Testis (tissue), 3 donors: Measurements from ENCODE around the gene SIGLEC8. TPM values are rescaled to one million over a fixed set of nuclear protein-coding genes. Genes with fewer than 3 reads are reported as not detected.

Experiments used
- DNase-seq: peaks from one replicate; pipeline ENCODE4 v3.0.0-alpha.2; 2019
- H3K27ac ChIP-seq, 2 donors: fragments of 200-600 bp; sonication (generic); one replicate each; pipeline ENCODE4 v1.5.1; 2019
- H3K27me3 ChIP-seq: fragments of 200-600 bp; sonication (generic); one replicate; pipeline ENCODE4 v1.5.1; 2019
- H3K36me3 ChIP-seq: fragments of 200-600 bp; sonication (generic); one replicate; pipeline ENCODE4 v1.5.1; 2017; ENCODE audit warnings: low read depth; ENCODE audit errors: missing control alignments
- H3K4me1 ChIP-seq: fragments of 200-600 bp; sonication (generic); one replicate; pipeline ENCODE4 v1.5.1; 2019
- H3K4me3 ChIP-seq, 2 donors: fragments of 200-600 bp; sonication (generic); one replicate each; pipeline ENCODE4 v1.5.1; 2017 to 2019
- H3K9me3 ChIP-seq: fragments of 200-600 bp; sonication (generic); one replicate; pipeline ENCODE4 v1.5.1; 2017
- POLR2A ChIP-seq: fragments of 450-650 bp; IDR thresholded peaks from one replicate; pipeline ENCODE4 v1.6.1; 2017; ENCODE audit warnings: antibody characterized with exemption, mild to moderate bottlenecking, moderate library complexity
- WGBS, 2 donors: methylation state at CpG; one replicate each; pipeline ENCODE4 v1.1.5; 2018; 5-methylcytosine and 5-hydroxymethylcytosine counted together
- intact Hi-C: fragments of 100-400 bp; cut with DNase I; formaldehyde crosslinking; loops from one replicate; pipeline ENCODE4 v1.15.1; 2023; ENCODE audit warnings: low total_unique reads
- polyA plus RNA-seq: library from polyadenylated mRNA; stranded (reverse); fragments of 350-450 nt; fragmentation: Illumina TruSeq; extraction: RNeasy Lipid Tissue Mini Kit (QIAGEN cat#74804); gene quantifications from one replicate; pipeline ENCODE4 v1.2.3, GENCODE V29; 2014; ENCODE audit warnings: low read depth, low replicate concordance; ENCODE audit not compliant: insufficient read depth
- total RNA-seq, 2 donors: library from RNA; depleted of rRNA; stranded (reverse); fragments of >200 nt; gene quantifications; one replicate each; pipeline ENCODE4 v1.2.3, GENCODE V29; 2016
- TF ChIP-seq, protein P1 (sequence below), 3 experiments: fragments of 450-650 bp in 2 of 3; fragments of 200-600 bp in 1 of 3; sonication (generic) in 1 of 3; IDR thresholded peaks; one replicate each; pipeline ENCODE4 v1.5.1; 2016 to 2019; ENCODE audit warnings: antibody characterized with exemption in 3 of 3, mild to moderate bottlenecking in 2 of 3, moderate library complexity in 1 of 3

The SIGLEC8 gene
- total and polyA plus RNA-seq, 3 donors from 2014 or later = 0.31 to 3.1 (median 0.61) TPM

DNA sequence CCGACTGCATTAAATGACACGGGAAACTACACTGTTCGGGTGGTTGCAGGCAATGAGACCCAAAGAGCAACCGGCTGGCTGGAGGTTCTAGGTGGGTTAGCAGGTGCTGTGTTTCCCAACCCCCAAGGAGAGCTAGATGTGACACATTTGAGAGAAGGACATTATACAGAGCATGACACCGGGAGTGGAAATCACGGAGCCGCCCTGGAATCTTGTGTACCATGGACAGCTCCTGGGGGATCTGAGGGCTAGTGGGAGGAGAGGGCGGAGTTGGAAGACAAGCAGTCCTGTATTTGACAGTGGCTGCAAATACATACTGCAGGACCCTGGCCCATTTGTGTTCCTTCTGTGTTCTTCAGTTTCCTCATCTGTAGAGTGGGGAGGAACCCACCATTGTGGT lies 22.3 kb upstream of the SIGLEC8 start:
- Histone ChIP-seq H3K9me3 (no peaks in the 10 kb centered on the region), H3K4me3 (no peak overlapping the region), H3K4me1 (no peaks in the 10 kb centered on the region), H3K36me3 (no peaks in the 10 kb centered on the region), H3K27ac (no peak overlapping the region), H3K27me3 (no peaks in the 10 kb centered on the region)
- 30 to 36% methylated on average over 8 of the region's 8 CpGs for WGBS, 2 donors
- DNase-seq = peak; percentile 25
- intact Hi-C loops = no loop called here
- TF ChIP-seq, protein P1, sequence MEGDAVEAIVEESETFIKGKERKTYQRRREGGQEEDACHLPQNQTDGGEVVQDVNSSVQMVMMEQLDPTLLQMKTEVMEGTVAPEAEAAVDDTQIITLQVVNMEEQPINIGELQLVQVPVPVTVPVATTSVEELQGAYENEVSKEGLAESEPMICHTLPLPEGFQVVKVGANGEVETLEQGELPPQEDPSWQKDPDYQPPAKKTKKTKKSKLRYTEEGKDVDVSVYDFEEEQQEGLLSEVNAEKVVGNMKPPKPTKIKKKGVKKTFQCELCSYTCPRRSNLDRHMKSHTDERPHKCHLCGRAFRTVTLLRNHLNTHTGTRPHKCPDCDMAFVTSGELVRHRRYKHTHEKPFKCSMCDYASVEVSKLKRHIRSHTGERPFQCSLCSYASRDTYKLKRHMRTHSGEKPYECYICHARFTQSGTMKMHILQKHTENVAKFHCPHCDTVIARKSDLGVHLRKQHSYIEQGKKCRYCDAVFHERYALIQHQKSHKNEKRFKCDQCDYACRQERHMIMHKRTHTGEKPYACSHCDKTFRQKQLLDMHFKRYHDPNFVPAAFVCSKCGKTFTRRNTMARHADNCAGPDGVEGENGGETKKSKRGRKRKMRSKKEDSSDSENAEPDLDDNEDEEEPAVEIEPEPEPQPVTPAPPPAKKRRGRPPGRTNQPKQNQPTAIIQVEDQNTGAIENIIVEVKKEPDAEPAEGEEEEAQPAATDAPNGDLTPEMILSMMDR (IDR thresholded peaks at IDR 0.05) = no peak
- TF ChIP-seq POLR2A = no peak

DNA sequence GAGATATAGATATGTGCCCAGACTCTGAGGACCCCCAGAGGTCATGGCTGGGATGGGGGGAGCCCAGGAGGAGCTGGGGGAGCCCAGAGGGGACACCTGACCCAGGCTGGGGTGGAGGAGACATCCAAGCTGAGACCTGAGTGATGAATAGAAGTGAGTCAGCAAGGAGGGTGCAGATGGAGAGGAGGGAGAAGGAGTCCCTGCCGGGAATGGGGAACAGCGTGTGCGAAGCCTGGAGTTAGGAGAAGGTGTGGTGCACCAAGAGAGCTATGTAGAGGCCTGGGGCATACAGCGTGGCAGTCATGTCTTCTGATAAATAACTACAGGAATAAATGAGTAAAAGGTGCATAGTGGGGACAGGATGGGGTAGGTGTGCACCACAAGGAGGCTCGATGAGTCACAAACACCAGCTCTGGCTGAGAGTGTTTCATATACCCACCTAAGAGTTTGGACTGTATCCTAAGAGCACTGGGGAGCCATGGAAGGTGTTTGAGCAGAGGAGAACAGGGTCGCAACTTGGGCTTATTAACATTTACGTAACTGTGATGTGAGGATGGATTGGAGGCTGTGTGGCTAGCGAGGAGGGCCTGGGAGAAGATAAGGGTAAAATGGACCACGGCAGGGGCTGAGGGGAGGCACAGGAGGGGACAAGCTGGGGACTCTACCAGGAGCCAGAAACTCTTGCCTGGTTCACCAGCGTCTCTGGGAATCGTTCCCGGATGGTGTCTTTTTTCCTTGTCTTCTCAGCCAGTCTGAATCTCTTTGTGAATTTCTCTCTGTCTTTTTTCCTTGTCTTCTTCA lies 21.5 kb upstream of the SIGLEC8 start:
- H3K4me1 ChIP-seq = no peaks in the 10 kb centered on the region
- intact Hi-C loops = no loop called here
- no peaks in the 10 kb centered on the region for H3K27me3 ChIP-seq
- DNase-seq = no peak
- H3K36me3 ChIP-seq = no peaks in the 10 kb centered on the region
- no peak overlapping the region for H3K4me3 ChIP-seq
- no peak overlapping the region for H3K27ac ChIP-seq
- WGBS, 2 donors = 81 to 86% methylated on average over 12 of the region's 12 CpGs
- TF ChIP-seq, protein P1 (IDR thresholded peaks at IDR 0.05) = no peak
- TF ChIP-seq POLR2A = no peak
- no peaks in the 10 kb centered on the region for H3K9me3 ChIP-seq

DNA sequence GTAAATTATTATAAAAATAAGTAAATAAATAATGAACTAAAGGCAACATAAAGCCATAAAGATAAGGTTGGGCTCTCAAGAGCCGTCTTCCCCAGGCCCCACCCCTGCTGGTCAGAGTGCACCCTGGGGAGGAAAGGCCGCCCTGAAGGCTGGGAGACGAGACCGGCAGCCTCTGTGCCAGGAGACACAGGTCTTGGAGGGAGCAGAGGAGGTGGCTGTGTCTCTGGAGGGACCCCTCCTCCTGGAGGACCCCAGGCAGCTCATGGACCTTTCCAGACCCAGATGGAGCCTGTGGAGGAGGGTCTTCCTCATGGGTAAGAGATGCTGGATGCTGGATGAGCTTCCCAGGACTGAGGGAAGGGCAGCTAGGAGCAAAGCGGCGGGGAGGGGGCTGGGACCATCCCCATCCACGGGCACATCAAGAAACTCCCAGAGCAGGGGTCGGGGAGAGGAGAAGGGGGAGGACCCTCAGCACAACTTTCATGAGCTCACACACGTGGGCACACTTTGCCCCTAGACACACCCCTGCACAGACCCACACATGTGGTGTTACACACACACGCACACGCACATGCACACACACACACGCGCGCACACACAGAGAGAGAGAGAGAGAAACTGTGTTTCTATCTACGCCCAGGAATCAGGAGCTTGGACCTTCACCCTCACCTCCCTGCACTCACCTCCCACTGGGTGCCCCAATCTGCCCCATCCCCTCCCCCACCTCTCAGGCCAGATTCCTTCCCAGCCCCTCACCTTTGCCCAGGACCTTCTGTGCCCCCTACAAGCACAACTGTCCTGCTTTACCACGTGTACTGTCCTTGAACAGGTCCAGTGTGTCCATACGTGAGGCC lies 20.4 kb upstream of the SIGLEC8 start, which contains the start of gene CEACAM18:
CEACAM18 (plus strand) TSS at position 159 of the 854 bp plus-strand sequence.
- intact Hi-C loops = no loop called here
- Histone ChIP-seq H3K4me1 (no peaks in the 10 kb centered on the region), H3K4me3 (no peak within 1 kb of the TSS), H3K27me3 (no peaks in the 10 kb centered on the region), H3K9me3 (no peaks in the 10 kb centered on the region), H3K27ac (no peak within 1 kb of the TSS), H3K36me3 (no peaks in the 10 kb centered on the region)
- no peak for DNase-seq
- TF ChIP-seq, protein P1 (IDR thresholded peaks at IDR 0.05) = no peak
- TF ChIP-seq POLR2A = no peak
- 72% methylated on average over 17 of the region's 17 CpGs for WGBS, 2 donors

DNA sequence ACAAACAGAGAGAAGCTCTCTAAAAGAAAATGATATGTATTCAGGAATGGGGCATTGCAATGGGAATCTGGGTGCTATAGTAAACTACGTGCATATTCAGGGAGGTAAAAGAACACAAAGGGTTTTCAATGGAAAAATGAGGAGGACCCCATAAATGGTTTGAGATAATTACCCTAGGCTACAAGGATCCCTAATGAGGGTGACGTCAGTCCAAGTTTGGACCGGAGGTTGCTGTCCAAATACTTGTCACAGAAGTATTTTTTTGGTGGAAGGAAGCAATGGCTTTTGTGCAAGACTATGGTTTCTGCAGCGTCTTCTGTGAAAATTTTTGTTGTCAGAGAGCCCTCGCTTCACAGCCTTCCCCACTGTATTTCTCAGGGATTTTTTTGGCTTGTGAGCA lies 19.1 kb upstream of the SIGLEC8 start:
- Histone ChIP-seq H3K4me1 (no peaks in the 10 kb centered on the region), H3K9me3 (no peaks in the 10 kb centered on the region), H3K27ac (no peak overlapping the region), H3K36me3 (no peaks in the 10 kb centered on the region), H3K27me3 (no peaks in the 10 kb centered on the region), H3K4me3 (no peak overlapping the region)
- TF ChIP-seq POLR2A = no peak
- TF ChIP-seq, protein P1 (IDR thresholded peaks at IDR 0.05) = no peak
- WGBS, 2 donors = 64 to 80% methylated on average over 5 of the region's 5 CpGs
- DNase-seq = no peak
- intact Hi-C loops = no loop called here
